ENCODE measurements around the gene DZIP3. TPM values are rescaled to one million over a fixed set of nuclear protein-coding genes. Genes with fewer than 3 reads are reported as not detected.
A peak's percentile ranks its signal among the peaks of the same experiment; 100 is the strongest.

DZIP3 gene
- total and polyA plus RNA-seq, 4 donors: 0.38 to 15.5 (median 7.1) TPM

GRCh38 chr3:108590460-108590859 is 938 bp downstream of the DZIP3 start:
- no peaks in the 10 kb centered on the region for H3K4me1 ChIP-seq (ENCODE audit: control insufficient read depth in 1 of 2, insufficient read depth in 2 of 2, low read length in 2 of 2)
- ATAC-seq (ENCODE audit: low FRiP score): no peak

DNA sequence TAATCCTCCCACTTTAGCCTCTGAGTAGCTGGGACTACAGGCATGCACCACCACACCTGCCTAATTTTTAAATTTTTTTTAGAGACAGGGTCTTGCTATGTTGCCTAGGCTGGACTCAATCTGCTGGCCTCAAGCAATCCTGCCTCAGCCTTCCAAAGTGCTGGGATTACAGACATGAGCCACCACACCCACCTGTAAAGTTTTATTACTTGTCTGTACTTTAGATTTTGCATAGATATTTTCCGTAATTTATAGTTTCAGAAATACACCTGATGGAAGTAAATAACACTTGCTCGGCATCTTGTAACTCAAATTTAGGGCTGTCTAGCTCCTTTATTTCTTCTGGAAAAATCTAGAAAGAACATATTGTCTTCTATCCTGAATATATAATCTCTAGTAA is 5.8 kb downstream of the DZIP3 start:
- Histone ChIP-seq H3K36me3 (ENCODE audit: control insufficient read depth in 1 of 2, insufficient read depth in 2 of 2, low read length in 1 of 2) (no peaks in the 10 kb centered on the region), H3K9me3 (ENCODE audit: control insufficient read depth, low read length) (peaks cover 3% of the 10 kb centered on the region), H3K4me1 (ENCODE audit: control insufficient read depth in 1 of 2, insufficient read depth in 2 of 2, low read length in 2 of 2) (peaks cover 0 to 2% of the 10 kb centered on the region in 2 donors), H3K27me3 (ENCODE audit: control insufficient read depth in 1 of 2, insufficient read depth in 2 of 2, low read length in 1 of 2) (no peaks in the 10 kb centered on the region), H3K4me3 (ENCODE audit: low read length in 2 of 2) (no peak overlapping the region), H3K27ac (ENCODE audit: low read depth in 1 of 2, low read length in 2 of 2) (no peak overlapping the region)
- ATAC-seq (ENCODE audit: low FRiP score) (no peak), DNase-seq (no peak)
- WGBS, 2 donors: 95 to 97% methylated on average over 2 of the region's 2 CpGs
- intact Hi-C loops (cut with DNase I): no loop called here

More at GRCh38 chr3:108590460-108590859, 938 bp downstream of the DZIP3 start:
- peak overlapping the region in 1 of 2 donors; percentile 39 for H3K4me3 ChIP-seq (ENCODE audit: low read length in 2 of 2)
- H3K27me3 ChIP-seq (ENCODE audit: control insufficient read depth in 1 of 2, insufficient read depth in 2 of 2, low read length in 1 of 2): no peaks in the 10 kb centered on the region
- H3K27ac ChIP-seq (ENCODE audit: low read depth in 1 of 2, low read length in 2 of 2): no peak overlapping the region
- no peak for DNase-seq
- WGBS, 2 donors: 11 to 12% methylated on average over 4 of the region's 4 CpGs
- intact Hi-C loops (cut with DNase I): no loop called here
- no peaks in the 10 kb centered on the region for H3K36me3 ChIP-seq (ENCODE audit: control insufficient read depth in 1 of 2, insufficient read depth in 2 of 2, low read length in 1 of 2)
- H3K9me3 ChIP-seq (ENCODE audit: control insufficient read depth, low read length): no peaks in the 10 kb centered on the region

GRCh38 chr3:108598375-108598774 is 8.9 kb downstream of the DZIP3 start:
- Histone ChIP-seq H3K36me3 (ENCODE audit: control insufficient read depth in 1 of 2, insufficient read depth in 2 of 2, low read length in 1 of 2) (no peaks in the 10 kb centered on the region), H3K27ac (ENCODE audit: low read depth in 1 of 2, low read length in 2 of 2) (no peak overlapping the region), H3K9me3 (ENCODE audit: control insufficient read depth, low read length) (peaks cover 3% of the 10 kb centered on the region), H3K27me3 (ENCODE audit: control insufficient read depth in 1 of 2, insufficient read depth in 2 of 2, low read length in 1 of 2) (no peaks in the 10 kb centered on the region), H3K4me1 (ENCODE audit: control insufficient read depth in 1 of 2, insufficient read depth in 2 of 2, low read length in 2 of 2) (peaks cover 0 to 2% of the 10 kb centered on the region in 2 donors), H3K4me3 (ENCODE audit: low read length in 2 of 2) (no peak overlapping the region)
- ATAC-seq (ENCODE audit: low FRiP score) (no peak), DNase-seq (no peak)
- intact Hi-C loops (cut with DNase I): no loop called here
- WGBS, 2 donors: 74 to 88% methylated on average over 5 of the region's 5 CpGs

DNA sequence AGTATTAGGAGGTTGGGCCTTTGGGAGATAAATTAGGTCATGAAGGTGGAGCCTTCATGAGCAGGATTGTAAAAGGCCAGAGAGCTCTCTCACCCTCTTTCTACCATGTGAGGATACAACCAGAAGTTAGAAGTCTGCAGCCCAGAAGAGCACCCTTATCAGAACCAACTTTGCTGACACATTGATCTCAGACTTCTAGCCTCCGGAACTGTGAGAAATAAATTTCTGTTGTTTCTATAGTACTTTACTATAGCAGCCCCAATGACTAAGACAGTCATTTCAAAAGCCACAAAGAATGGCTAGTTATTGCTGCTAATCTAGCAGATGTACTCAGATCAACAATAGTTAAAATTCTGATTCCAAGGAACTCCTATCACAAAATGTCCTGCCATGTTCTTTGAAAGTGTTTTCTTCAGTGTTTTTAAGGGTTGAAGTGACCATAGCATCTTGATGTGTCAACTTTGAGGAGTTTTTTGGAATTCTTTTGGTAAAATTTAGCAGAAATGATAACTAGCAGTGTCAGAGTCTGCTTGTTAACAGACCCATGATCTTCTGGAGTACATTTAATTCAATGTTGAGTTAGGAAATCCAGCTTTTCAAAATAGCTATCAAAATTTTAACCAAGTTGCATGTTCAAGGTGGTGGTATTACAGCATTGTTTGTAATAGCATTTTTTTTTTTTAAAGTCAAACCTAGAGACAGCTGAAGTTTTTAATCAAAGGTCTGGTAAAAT is 10.3 kb downstream of the DZIP3 start:
- Histone ChIP-seq H3K9me3 (ENCODE audit: control insufficient read depth, low read length) (peaks cover 3% of the 10 kb centered on the region), H3K36me3 (ENCODE audit: control insufficient read depth in 1 of 2, insufficient read depth in 2 of 2, low read length in 1 of 2) (no peaks in the 10 kb centered on the region), H3K27ac (ENCODE audit: low read depth in 1 of 2, low read length in 2 of 2) (no peak overlapping the region), H3K27me3 (ENCODE audit: control insufficient read depth in 1 of 2, insufficient read depth in 2 of 2, low read length in 1 of 2) (no peaks in the 10 kb centered on the region), H3K4me1 (ENCODE audit: control insufficient read depth in 1 of 2, insufficient read depth in 2 of 2, low read length in 2 of 2) (peaks cover 0 to 2% of the 10 kb centered on the region in 2 donors), H3K4me3 (ENCODE audit: low read length in 2 of 2) (no peak overlapping the region)
- 75 to 88% methylated on average over 1 of the region's 1 CpG for WGBS, 2 donors
- no peak for DNase-seq
- no peak for ATAC-seq (ENCODE audit: low FRiP score)
- intact Hi-C loops (cut with DNase I): no loop called here

DNA sequence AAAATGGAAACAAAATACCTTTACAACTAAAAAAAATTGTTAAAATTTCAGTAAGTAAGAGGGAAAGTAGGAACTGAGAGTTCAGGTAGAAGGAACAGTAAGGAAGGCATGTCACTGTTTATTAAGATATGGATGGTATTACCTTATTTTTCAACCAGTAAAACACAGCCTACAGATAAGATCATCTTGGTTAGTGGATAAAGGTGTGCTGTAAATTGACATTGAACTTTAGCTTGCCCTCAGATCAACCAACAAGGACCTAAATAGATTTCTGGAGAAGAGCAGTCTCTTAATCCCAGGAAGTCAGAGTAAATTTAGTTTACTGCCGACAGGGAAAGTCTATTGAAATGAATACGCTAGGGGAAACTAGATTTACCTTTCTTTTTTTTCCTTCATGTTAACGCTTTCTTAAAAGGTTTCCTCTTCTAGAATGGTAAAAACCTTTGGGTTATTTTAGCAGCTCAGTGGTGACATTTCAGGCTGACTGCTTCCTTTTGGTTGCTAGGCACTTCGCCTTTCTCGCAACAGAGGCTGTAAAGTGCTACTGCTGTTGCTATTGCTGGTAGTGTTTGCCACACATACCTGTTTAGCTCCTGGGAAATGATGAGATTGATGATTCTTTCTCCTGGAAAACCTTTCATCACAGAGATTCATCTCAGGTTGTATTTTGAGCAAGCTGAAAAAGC is 12.9 kb downstream of the DZIP3 start:
- 81% methylated on average over 5 of the region's 5 CpGs for WGBS, 2 donors
- DNase-seq: no peak
- Histone ChIP-seq H3K4me1 (ENCODE audit: control insufficient read depth in 1 of 2, insufficient read depth in 2 of 2, low read length in 2 of 2) (peaks cover 0 to 2% of the 10 kb centered on the region in 2 donors), H3K27me3 (ENCODE audit: control insufficient read depth in 1 of 2, insufficient read depth in 2 of 2, low read length in 1 of 2) (no peaks in the 10 kb centered on the region), H3K4me3 (ENCODE audit: low read length in 2 of 2) (no peak overlapping the region), H3K36me3 (ENCODE audit: control insufficient read depth in 1 of 2, insufficient read depth in 2 of 2, low read length in 1 of 2) (peaks cover 2 to 4% of the 10 kb centered on the region in 2 donors), H3K27ac (ENCODE audit: low read depth in 1 of 2, low read length in 2 of 2) (no peak overlapping the region), H3K9me3 (ENCODE audit: control insufficient read depth, low read length) (no peaks in the 10 kb centered on the region)
- intact Hi-C loops (cut with DNase I): no loop called here
- no peak for ATAC-seq (ENCODE audit: low FRiP score)

GRCh38 chr3:108602935-108603294 is 13.4 kb downstream of the DZIP3 start:
- H3K27me3 ChIP-seq (ENCODE audit: control insufficient read depth in 1 of 2, insufficient read depth in 2 of 2, low read length in 1 of 2): no peaks in the 10 kb centered on the region
- H3K9me3 ChIP-seq (ENCODE audit: control insufficient read depth, low read length): no peaks in the 10 kb centered on the region
- no peak overlapping the region for H3K4me3 ChIP-seq (ENCODE audit: low read length in 2 of 2)
- WGBS, 2 donors: 82 to 90% methylated on average over 2 of the region's 2 CpGs
- H3K27ac ChIP-seq (ENCODE audit: low read depth in 1 of 2, low read length in 2 of 2): no peak overlapping the region
- intact Hi-C loops (cut with DNase I): no loop called here
- peaks cover 0 to 2% of the 10 kb centered on the region in 2 donors for H3K4me1 ChIP-seq (ENCODE audit: control insufficient read depth in 1 of 2, insufficient read depth in 2 of 2, low read length in 2 of 2)
- ATAC-seq (ENCODE audit: low FRiP score): no peak
- no peak for DNase-seq
- H3K36me3 ChIP-seq (ENCODE audit: control insufficient read depth in 1 of 2, insufficient read depth in 2 of 2, low read length in 1 of 2): peaks cover 2 to 4% of the 10 kb centered on the region in 2 donors

GRCh38 chr3:108603691-108604090 is 14.2 kb downstream of the DZIP3 start:
- intact Hi-C loops (cut with DNase I): no loop called here
- H3K4me3 ChIP-seq (ENCODE audit: low read length in 2 of 2): no peak overlapping the region
- no peak for ATAC-seq (ENCODE audit: low FRiP score)
- no peaks in the 10 kb centered on the region for H3K9me3 ChIP-seq (ENCODE audit: control insufficient read depth, low read length)
- no peak overlapping the region for H3K27ac ChIP-seq (ENCODE audit: low read depth in 1 of 2, low read length in 2 of 2)
- H3K4me1 ChIP-seq (ENCODE audit: control insufficient read depth in 1 of 2, insufficient read depth in 2 of 2, low read length in 2 of 2): peaks cover 0 to 2% of the 10 kb centered on the region in 2 donors
- H3K36me3 ChIP-seq (ENCODE audit: control insufficient read depth in 1 of 2, insufficient read depth in 2 of 2, low read length in 1 of 2): peaks cover 2 to 4% of the 10 kb centered on the region in 2 donors
- no peaks in the 10 kb centered on the region for H3K27me3 ChIP-seq (ENCODE audit: control insufficient read depth in 1 of 2, insufficient read depth in 2 of 2, low read length in 1 of 2)
- no peak for DNase-seq

DNA sequence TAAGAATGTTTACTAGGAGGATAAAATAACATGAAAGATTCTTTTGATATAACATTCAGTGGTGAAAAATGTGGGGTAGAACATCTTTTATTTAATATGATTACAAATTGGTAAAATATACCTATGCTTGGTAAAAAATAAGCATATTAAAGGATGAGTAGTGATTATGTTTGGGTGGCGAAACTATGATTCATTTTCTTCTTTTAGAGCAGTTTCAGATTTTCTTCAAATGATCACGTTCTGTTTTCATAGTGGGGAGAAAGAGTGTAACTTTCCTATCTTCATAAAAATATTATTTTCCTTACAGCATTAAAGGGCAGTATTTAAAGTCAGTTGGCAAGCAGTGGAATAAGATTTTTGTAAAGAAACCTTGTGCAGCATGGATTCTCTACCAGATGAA is 15.5 kb downstream of the DZIP3 start:
- Histone ChIP-seq H3K4me3 (ENCODE audit: low read length in 2 of 2) (no peak overlapping the region), H3K27ac (ENCODE audit: low read depth in 1 of 2, low read length in 2 of 2) (no peak overlapping the region), H3K9me3 (ENCODE audit: control insufficient read depth, low read length) (no peaks in the 10 kb centered on the region), H3K4me1 (ENCODE audit: control insufficient read depth in 1 of 2, insufficient read depth in 2 of 2, low read length in 2 of 2) (no peaks in the 10 kb centered on the region), H3K27me3 (ENCODE audit: control insufficient read depth in 1 of 2, insufficient read depth in 2 of 2, low read length in 1 of 2) (no peaks in the 10 kb centered on the region), H3K36me3 (ENCODE audit: control insufficient read depth in 1 of 2, insufficient read depth in 2 of 2, low read length in 1 of 2) (peaks cover 4% of the 10 kb centered on the region in 2 donors)
- ATAC-seq (ENCODE audit: low FRiP score) (no peak), DNase-seq (no peak)
- intact Hi-C loops (cut with DNase I): no loop called here
- WGBS, 2 donors: 82 to 91% methylated on average over 2 of the region's 2 CpGs

GRCh38 chr3:108605491-108605890 is 16.0 kb downstream of the DZIP3 start:
- no peak overlapping the region for H3K4me3 ChIP-seq (ENCODE audit: low read length in 2 of 2)
- H3K4me1 ChIP-seq (ENCODE audit: control insufficient read depth in 1 of 2, insufficient read depth in 2 of 2, low read length in 2 of 2): no peaks in the 10 kb centered on the region
- intact Hi-C loops (cut with DNase I): no loop called here
- no peaks in the 10 kb centered on the region for H3K27me3 ChIP-seq (ENCODE audit: control insufficient read depth in 1 of 2, insufficient read depth in 2 of 2, low read length in 1 of 2)
- DNase-seq (no peak), ATAC-seq (ENCODE audit: low FRiP score) (no peak)
- no peak overlapping the region for H3K27ac ChIP-seq (ENCODE audit: low read depth in 1 of 2, low read length in 2 of 2)
- no peaks in the 10 kb centered on the region for H3K9me3 ChIP-seq (ENCODE audit: control insufficient read depth, low read length)
- 70 to 84% methylated on average over 4 of the region's 4 CpGs for WGBS, 2 donors
- H3K36me3 ChIP-seq (ENCODE audit: control insufficient read depth in 1 of 2, insufficient read depth in 2 of 2, low read length in 1 of 2): peaks cover 4% of the 10 kb centered on the region in 2 donors

Measured in aorta (tissue), 5 donors.